Thymus (tissue), 11 donors: ENCODE data around the gene CYP26C1. TPM values are rescaled to one million over a fixed set of nuclear protein-coding genes. Genes with fewer than 3 reads are reported as not detected.

ENCODE experiments used
- DNase-seq, 9 donors: peaks; one replicate each; pipeline ENCODE4 v3.0.0-alpha.2; 2013; ENCODE audit warnings: low spot score in 9 of 9, low read depth in 6 of 9, missing footprints in 1 of 9
- H3K27ac ChIP-seq, 2 donors: one replicate each; pipeline ENCODE4 v1.5.1; 2013; ENCODE audit warnings: control low read depth in 1 of 2, low read depth in 1 of 2, low read length in 1 of 2, mild to moderate bottlenecking in 1 of 2, moderate library complexity in 1 of 2
- H3K27me3 ChIP-seq, 2 donors: one replicate each; pipeline ENCODE4 v1.5.1; 2013; ENCODE audit warnings: low read length in 1 of 2; ENCODE audit not compliant: control insufficient read depth in 2 of 2, insufficient read depth in 1 of 2
- H3K36me3 ChIP-seq, 2 donors: one replicate each; pipeline ENCODE4 v1.5.1; 2013; ENCODE audit warnings: low read length in 1 of 2, mild to moderate bottlenecking in 1 of 2, moderate library complexity in 1 of 2; ENCODE audit not compliant: control insufficient read depth in 2 of 2, insufficient read depth in 2 of 2
- H3K4me1 ChIP-seq, 2 donors: one replicate each; pipeline ENCODE4 v1.5.1; 2013; ENCODE audit warnings: low read length in 2 of 2; ENCODE audit not compliant: control insufficient read depth in 2 of 2, insufficient read depth in 2 of 2
- H3K4me3 ChIP-seq, 2 donors: one replicate each; pipeline ENCODE4 v1.5.1; 2013; ENCODE audit warnings: low read length in 2 of 2, control low read depth in 1 of 2, mild to moderate bottlenecking in 1 of 2
- H3K9me3 ChIP-seq, 2 donors: one replicate each; pipeline ENCODE4 v1.5.1; 2013; ENCODE audit warnings: low read length in 1 of 2, mild to moderate bottlenecking in 1 of 2; ENCODE audit not compliant: control insufficient read depth in 2 of 2, insufficient read depth in 1 of 2
- WGBS: extraction: QIAGEN DNeasy Blood & Tissue Kit; methylation state at CpG from one replicate; pipeline ENCODE4 v1.1.7; 2013; 5-methylcytosine and 5-hydroxymethylcytosine counted together
- polyA plus RNA-seq: library from polyadenylated mRNA; stranded (reverse); fragments of 200-250 nt; gene quantifications from one replicate; pipeline ENCODE4 v1.2.3, GENCODE V29; 2013
- total RNA-seq: library from RNA; stranded (reverse); fragments of 120-200 nt; gene quantifications from one replicate; pipeline ENCODE4 v1.2.4, GENCODE V29; 2013
- donor health status: healthy.

The CYP26C1 gene
- total and polyA plus RNA-seq, 2 donors = 0.11 to 0.28 TPM

DNA sequence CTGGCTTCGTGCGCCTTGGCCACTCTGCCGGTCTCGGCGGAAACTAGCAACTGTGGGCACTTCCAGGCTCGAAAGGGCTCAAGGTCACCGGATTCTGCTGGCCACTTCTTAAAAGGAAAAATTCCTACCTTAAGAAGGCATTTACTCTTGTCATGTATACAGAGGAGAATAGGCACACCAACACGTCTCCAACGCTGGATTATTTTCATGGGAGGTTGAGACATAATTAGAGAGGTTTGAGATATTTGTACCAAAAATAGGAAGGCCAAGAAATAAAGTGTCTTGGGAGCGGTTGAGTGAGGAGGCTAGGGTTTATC lies 8.6 kb downstream of the CYP26C1 start:
- peaks cover 98 to 100% of the 10 kb centered on the region in 2 donors for H3K27me3 ChIP-seq
- no peaks in the 10 kb centered on the region for H3K36me3 ChIP-seq
- 28% methylated on average over 10 of the region's 10 CpGs for WGBS
- no peak overlapping the region for H3K27ac ChIP-seq
- H3K4me3 ChIP-seq = no peak overlapping the region
- no peaks in the 10 kb centered on the region for H3K9me3 ChIP-seq
- H3K4me1 ChIP-seq = peaks cover 0 to 10% of the 10 kb centered on the region in 2 donors
- DNase-seq = no peak

GRCh38 chr10:93070378-93071176 lies 10.0 kb downstream of the CYP26C1 start:
- Histone ChIP-seq H3K4me1 (peaks cover 0 to 19% of the 10 kb centered on the region in 2 donors), H3K4me3 (no peak overlapping the region), H3K36me3 (no peaks in the 10 kb centered on the region), H3K9me3 (no peaks in the 10 kb centered on the region), H3K27ac (no peak overlapping the region), H3K27me3 (peaks cover 99 to 100% of the 10 kb centered on the region in 2 donors)
- no peak for DNase-seq
- WGBS = 74% methylated on average over 5 of the region's 5 CpGs

DNA sequence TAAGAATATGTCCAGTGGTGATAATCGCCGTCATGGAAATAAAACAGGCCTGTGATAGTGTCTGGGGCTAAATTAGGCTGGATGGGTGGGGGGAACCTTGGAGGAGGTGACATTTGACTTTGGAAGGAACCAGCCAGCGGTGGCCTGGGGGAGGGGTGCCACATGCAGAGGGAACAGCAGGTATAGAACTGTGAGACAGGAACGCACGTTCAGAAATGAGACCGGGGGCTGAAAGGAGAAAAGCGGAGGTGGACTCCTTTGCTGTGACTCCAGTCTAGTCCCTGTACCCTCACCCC lies 10.5 kb downstream of the CYP26C1 start:
- Histone ChIP-seq H3K4me1 (peaks cover 0 to 19% of the 10 kb centered on the region in 2 donors), H3K36me3 (no peaks in the 10 kb centered on the region), H3K27ac (no peak overlapping the region), H3K4me3 (no peak overlapping the region), H3K9me3 (no peaks in the 10 kb centered on the region), H3K27me3 (peaks cover 99 to 100% of the 10 kb centered on the region in 2 donors)
- no peak for DNase-seq
- WGBS = 50% methylated on average over 7 of the region's 7 CpGs

DNA sequence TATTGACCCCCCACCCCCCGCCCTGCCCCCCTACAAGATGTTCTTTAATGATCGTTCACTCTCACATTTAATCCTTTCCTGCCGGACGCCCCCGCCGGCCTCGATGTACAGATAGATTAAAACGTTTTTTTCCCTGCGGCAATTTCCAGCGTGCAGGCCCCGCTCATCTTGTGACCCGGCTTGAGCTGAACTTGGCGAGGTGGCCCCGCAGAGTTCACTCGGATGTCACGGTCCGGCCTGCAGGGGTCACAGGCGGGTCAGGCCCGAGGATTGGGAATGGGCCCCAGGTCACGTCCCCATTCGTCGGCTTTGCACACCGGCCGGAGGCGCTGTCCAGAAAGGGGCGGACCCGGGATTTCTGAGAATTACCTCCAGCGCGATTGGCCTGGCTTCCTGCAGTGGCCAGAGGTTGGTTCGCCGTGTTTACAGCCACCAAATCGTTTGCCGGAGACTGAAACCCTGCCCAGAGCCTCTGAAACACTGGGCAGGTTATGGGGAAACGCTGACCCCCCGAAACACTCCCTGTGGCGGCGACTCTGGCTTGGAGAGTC lies 11.2 kb downstream of the CYP26C1 start:
- H3K9me3 ChIP-seq = no peaks in the 10 kb centered on the region
- WGBS = 3% methylated on average over 37 of the region's 37 CpGs
- H3K4me3 ChIP-seq = peak overlapping the region in 1 of 2 donors; percentile 7
- DNase-seq = no peak
- peaks cover 98 to 100% of the 10 kb centered on the region in 2 donors for H3K27me3 ChIP-seq
- no peaks in the 10 kb centered on the region for H3K36me3 ChIP-seq
- peaks cover 0 to 19% of the 10 kb centered on the region in 2 donors for H3K4me1 ChIP-seq
- no peak overlapping the region for H3K27ac ChIP-seq

GRCh38 chr10:93072225-93072712 lies 11.7 kb downstream of the CYP26C1 start:
- 2% methylated on average over 27 of the region's 27 CpGs for WGBS
- no peak for DNase-seq
- peak overlapping the region in 1 of 2 donors; percentile 7 for H3K4me3 ChIP-seq

GRCh38 chr10:93072713-93073538 lies 12.3 kb downstream of the CYP26C1 start:
- Histone ChIP-seq H3K27ac (no peak overlapping the region), H3K4me3 (no peak overlapping the region), H3K36me3 (no peaks in the 10 kb centered on the region), H3K9me3 (no peaks in the 10 kb centered on the region), H3K4me1 (peaks cover 0 to 19% of the 10 kb centered on the region in 2 donors), H3K27me3 (peaks cover 89 to 97% of the 10 kb centered on the region in 2 donors)
- WGBS = 5% methylated on average over 34 of the region's 34 CpGs
- no peak for DNase-seq

More at GRCh38 chr10:93072225-93072712, 11.7 kb downstream of the CYP26C1 start:
- Histone ChIP-seq H3K4me1 (peaks cover 0 to 19% of the 10 kb centered on the region in 2 donors), H3K27ac (no peak overlapping the region), H3K9me3 (no peaks in the 10 kb centered on the region), H3K36me3 (no peaks in the 10 kb centered on the region), H3K27me3 (peaks cover 95 to 100% of the 10 kb centered on the region in 2 donors)

- Histone ChIP-seq H3K27me3 (peaks cover 82 to 97% of the 10 kb centered on the region in 2 donors), H3K27ac (no peak within 1 kb of the TSS), H3K9me3 (no peaks in the 10 kb centered on the region), H3K36me3 (no peaks in the 10 kb centered on the region), H3K4me3 (peak within 1 kb of the TSS in 1 of 2 donors; percentile 35), H3K4me1 (peaks cover 0 to 19% of the 10 kb centered on the region in 2 donors)
- no peak for DNase-seq
- 1% methylated on average over 52 of the region's 52 CpGs for WGBS
Observed at GRCh38 chr10:93073539-93074146, 13.0 kb downstream of the CYP26C1 start, which contains the start of gene CYP26A1. Gene CYP26A1 (plus strand): TSS chr10:93073893. CDS start chr10:93073935, 42 bp downstream.

GRCh38 chr10:93074147-93074596 lies 13.6 kb downstream of the CYP26C1 start:
- Histone ChIP-seq H3K36me3 (no peaks in the 10 kb centered on the region), H3K4me3 (peak overlapping the region in 1 of 2 donors; percentile 35), H3K9me3 (no peaks in the 10 kb centered on the region), H3K27me3 (peaks cover 76 to 97% of the 10 kb centered on the region in 2 donors), H3K27ac (no peak overlapping the region), H3K4me1 (peaks cover 0 to 19% of the 10 kb centered on the region in 2 donors)
- peak in 1 of 9 donors; percentile 35 for DNase-seq
- under 1% methylated on average over 40 of the region's 40 CpGs for WGBS
